Subcutaneous adipose tissue (tissue), 4 donors: ENCODE measurements around the gene GNAT2. TPM values are rescaled to one million over a fixed set of nuclear protein-coding genes. Genes with fewer than 3 reads are reported as not detected.

ENCODE experiments used
- total RNA-seq, 4 donors: library from RNA; depleted of rRNA; stranded (reverse); fragments of >200 nt; gene quantifications; one replicate each; pipeline ENCODE4 v1.1.0, GENCODE V29; 2016
- TF ChIP-seq, protein P1 (sequence below): fragments of 450-650 bp; IDR thresholded peaks from one replicate; pipeline ENCODE4 v1.5.1; 2016; ENCODE audit warnings: low read depth, mild to moderate bottlenecking, control low read depth, antibody characterized with exemption, moderate library complexity

GNAT2 gene
- total RNA-seq, 4 donors from 2014 or later, result not detected

DNA sequence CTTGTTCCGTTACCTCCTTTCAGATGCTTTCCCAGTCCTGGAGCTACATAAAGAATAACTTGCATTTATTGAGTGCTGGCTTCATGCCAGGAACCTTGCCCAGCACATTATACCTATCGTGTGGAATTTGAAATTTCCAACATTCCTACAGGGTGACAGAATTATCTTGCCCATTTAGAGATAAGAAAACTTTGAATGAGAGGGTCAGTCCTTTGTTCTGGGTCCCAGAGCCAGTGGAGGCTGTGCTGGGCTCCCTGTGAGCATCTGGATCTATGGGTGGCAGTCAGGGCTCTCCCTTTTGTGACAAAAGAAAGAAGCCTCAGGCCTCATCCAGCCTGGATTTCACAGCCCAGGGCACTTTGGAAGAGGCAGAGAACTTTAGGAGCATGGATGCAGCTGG lies 39.7 kb upstream of the GNAT2 start:
- TF ChIP-seq, protein P1, sequence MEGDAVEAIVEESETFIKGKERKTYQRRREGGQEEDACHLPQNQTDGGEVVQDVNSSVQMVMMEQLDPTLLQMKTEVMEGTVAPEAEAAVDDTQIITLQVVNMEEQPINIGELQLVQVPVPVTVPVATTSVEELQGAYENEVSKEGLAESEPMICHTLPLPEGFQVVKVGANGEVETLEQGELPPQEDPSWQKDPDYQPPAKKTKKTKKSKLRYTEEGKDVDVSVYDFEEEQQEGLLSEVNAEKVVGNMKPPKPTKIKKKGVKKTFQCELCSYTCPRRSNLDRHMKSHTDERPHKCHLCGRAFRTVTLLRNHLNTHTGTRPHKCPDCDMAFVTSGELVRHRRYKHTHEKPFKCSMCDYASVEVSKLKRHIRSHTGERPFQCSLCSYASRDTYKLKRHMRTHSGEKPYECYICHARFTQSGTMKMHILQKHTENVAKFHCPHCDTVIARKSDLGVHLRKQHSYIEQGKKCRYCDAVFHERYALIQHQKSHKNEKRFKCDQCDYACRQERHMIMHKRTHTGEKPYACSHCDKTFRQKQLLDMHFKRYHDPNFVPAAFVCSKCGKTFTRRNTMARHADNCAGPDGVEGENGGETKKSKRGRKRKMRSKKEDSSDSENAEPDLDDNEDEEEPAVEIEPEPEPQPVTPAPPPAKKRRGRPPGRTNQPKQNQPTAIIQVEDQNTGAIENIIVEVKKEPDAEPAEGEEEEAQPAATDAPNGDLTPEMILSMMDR, result no peak

DNA sequence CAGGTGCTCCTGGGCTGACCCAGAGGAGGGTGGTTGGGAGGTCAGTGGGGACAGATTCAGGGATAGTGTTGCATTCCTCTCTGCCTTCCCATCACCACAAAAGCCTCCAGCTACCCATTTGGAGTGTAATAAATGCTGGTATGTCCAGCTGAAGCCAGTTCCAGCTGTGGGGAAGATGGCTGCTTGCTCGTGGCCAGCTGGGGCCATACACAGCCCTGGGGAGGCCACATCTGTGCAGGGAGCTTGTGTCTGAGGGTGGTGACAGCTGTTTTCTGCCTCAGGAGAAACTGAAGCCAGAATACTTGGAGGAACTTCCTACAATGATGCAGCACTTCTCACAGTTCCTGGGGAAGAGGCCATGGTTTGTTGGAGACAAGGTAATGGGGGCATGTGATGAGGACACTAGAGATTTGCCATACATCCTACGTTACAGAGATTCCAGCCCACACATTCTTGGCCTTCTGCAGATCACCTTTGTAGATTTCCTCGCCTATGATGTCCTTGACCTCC lies 39.2 kb upstream of the GNAT2 start:
- TF ChIP-seq, protein P1, result no peak

DNA sequence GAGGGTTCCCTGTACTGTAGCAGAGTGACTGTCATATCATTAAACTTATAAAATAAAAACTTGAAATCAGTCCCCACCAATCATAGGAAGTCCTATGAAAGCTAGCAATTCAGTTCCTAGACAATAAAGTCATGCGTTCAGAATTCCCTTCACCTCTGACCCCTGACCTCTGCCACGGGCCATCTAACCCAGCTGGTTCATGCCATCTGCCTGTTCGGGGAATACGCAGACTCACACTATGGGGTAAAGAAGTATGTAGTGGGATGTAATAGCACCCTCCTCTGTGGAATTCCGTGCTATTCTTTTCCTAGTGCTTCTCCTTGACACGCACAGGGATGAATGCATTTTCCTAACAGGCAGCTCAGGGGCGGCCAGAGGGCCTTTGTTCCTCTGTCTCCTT lies 38.6 kb upstream of the GNAT2 start:
- TF ChIP-seq, protein P1, result no peak

DNA sequence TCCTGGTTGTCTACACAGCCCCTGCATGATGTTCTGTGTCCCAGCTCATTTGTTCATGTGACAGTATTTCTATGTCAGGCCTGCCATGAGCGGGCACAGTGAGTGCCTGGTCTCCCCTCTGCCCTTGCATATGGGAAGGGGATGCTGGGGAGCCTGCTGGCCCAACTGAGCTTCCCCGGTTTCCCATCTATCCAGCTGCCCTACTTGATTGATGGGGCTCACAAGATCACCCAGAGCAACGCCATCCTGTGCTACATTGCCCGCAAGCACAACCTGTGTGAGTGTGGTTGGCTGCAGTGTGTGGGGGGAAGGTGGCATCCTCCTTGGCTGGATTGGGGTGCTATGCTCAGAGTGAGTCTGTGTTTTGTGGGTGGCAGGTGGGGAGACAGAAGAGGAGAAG lies 38.0 kb upstream of the GNAT2 start:
- TF ChIP-seq, protein P1, result no peak

DNA sequence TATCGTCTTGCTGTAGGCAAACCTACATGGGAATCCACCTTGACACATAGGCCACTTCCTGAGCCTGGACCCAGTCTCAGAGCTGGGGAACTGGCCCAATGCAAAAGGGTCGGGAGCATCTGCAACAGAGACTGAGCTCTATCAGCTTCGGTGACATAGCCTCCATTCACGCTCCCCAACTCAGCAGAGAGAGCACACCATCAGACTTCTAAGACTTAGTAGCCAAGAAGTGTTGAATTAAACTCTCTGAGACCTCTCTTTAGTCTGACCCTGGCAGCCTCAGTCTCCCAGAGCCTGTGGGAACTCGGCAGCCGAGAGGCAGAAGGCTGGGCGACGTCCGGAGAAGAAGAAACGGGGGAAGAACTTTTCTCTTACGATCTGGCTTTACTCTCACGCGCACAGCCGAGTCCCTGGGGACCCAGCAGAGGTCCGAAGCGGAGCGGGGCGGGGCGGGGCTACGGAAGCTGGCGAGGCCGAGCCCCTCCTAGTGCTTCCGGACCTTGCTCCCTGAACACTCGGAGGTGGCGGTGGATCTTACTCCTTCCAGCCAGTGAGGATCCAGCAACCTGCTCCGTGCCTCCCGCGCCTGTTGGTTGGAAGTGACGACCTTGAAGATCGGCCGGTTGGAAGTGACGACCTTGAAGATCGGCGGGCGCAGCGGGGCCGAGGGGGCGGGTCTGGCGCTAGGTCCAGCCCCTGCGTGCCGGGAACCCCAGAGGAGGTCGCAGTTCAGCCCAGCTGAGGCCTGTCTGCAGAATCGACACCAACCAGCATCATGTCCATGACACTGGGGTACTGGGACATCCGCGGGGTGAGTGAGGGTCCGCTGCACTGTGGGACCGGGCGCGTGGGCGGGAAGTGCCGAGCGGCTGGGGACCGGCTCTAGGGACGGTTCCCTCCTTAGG lies 36.5 kb upstream of the GNAT2 start, which contains the start of gene GSTM4:
Gene GSTM4, plus strand, starts transcription at position 485 of the 905 bp plus-strand sequence. Its CDS starts 291 bp downstream, at position 776.
- TF ChIP-seq, protein P1, result no peak

DNA sequence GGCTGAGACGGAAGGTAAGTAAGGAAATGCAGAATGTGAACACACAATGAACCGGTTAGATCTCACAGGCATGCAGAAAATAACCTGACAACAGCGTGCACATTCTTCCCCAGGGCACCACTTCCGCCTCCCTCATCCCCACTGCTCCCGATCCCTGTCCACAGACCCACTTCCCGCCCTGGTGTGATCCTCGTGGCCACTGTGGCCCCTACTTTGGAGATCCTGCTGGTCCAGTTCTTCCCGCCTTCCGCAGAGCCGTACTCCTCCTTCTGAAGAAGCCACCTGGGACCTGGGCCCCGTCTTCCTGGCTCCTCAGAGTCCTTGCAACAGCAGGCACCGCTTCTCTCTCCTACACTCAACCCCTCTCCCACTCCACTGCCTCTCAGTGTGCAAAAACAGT lies 35.1 kb upstream of the GNAT2 start:
- TF ChIP-seq, protein P1, result no peak

DNA sequence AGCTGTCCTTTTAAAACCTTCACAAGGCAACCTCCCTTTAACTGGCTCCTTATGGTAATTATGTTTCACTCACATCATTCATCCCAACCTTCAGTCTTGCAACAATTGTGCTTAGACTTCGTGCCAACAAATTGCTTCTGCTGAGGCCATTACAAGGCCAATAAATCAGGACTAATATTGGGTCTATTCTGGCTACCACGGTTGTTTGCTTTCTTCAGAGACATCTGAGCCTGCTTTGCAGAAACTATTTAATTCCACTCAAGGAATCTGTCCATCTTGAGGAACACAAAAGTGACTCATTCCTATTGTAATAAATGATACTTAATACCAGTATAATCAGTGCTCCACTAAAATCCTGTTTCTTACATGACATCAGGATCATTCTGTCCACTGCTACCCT lies 33.9 kb upstream of the GNAT2 start:
- TF ChIP-seq, protein P1, result no peak
